SK-N-MC (cell line): ENCODE data around the gene CLDN22.

Experiments
- DNase-seq: peaks from one replicate; pipeline ENCODE4 v3.0.0-alpha.2; 2011; ENCODE audit warnings: low read depth, low spot score
- H3K27ac ChIP-seq: fragments of 200-600 bp; sonication (generic); 2 replicates; pipeline ENCODE4 v1.5.1; 2016; ENCODE audit warnings: mixed run types
- H3K36me3 ChIP-seq: fragments of 200-600 bp; sonication (generic); 2 replicates; pipeline ENCODE4 v1.6.1; 2017; ENCODE audit warnings: antibody characterized with exemption, low read length, mixed read lengths; ENCODE audit not compliant: insufficient read depth
- H3K4me3 ChIP-seq: fragments of 200-600 bp; sonication (generic); 2 replicates; pipeline ENCODE4 v1.5.1; 2016
- H3K9ac ChIP-seq: fragments of 200-600 bp; sonication (generic); 2 replicates; pipeline ENCODE4 v1.8.0; 2017; ENCODE audit warnings: mixed run types, mixed read lengths; ENCODE audit not compliant: insufficient read length
- H3K9me3 ChIP-seq: fragments of 200-600 bp; sonication (generic); 2 replicates; pipeline ENCODE4 v1.6.1; 2017; ENCODE audit warnings: low read depth, mild to moderate bottlenecking, antibody characterized with exemption, low read length, moderate library complexity, mixed read lengths
- EZH2 ChIP-seq: fragments of 200-600 bp; sonication (generic); IDR thresholded peaks from one replicate; pipeline ENCODE4 v1.6.1; 2017; ENCODE audit warnings: antibody characterized with exemption
- FOXP2 ChIP-seq: optimal IDR thresholded peaks from 2 replicates; pipeline ENCODE3; 2011; ENCODE audit warnings: mild to moderate bottlenecking, moderate library complexity; ENCODE audit not compliant: insufficient read depth; ENCODE audit errors: extremely low read length, control extremely low read depth
- POLR2AphosphoS5 ChIP-seq: IDR thresholded peaks from 2 replicates; pipeline ENCODE4 v1.6.1; 2012; ENCODE audit warnings: mild to moderate bottlenecking, low read depth, low read length, borderline replicate concordance

CLDN22 gene

DNA sequence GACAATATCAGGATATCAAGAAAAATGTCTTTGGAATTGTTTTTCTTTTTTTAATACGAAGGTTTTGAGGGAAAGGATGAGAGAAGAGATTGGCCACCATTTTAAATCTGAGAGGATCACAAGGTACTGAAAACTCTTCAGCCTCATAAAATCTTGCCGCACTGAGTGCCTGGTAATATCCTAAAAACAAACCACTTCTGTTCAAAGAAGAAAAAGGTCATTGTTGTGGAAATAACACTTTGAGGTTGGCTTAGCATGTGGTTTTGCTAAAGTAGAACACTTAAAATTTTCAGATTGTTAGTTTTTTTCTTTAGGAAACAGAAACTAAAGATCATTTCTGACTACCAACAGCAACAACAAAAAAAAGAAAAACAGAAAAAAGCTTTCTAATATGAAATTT, 1.0 kb upstream of the CLDN22 start:
- Histone ChIP-seq H3K27ac (no peak overlapping the region), H3K4me3 (no peak overlapping the region), H3K36me3 (no peaks in the 10 kb centered on the region), H3K9me3 (no peaks in the 10 kb centered on the region), H3K9ac (no peak overlapping the region)
- no peak for DNase-seq
- TF ChIP-seq EZH2 (no peak), POLR2AphosphoS5 (no peak), FOXP2 (no peak)

DNA sequence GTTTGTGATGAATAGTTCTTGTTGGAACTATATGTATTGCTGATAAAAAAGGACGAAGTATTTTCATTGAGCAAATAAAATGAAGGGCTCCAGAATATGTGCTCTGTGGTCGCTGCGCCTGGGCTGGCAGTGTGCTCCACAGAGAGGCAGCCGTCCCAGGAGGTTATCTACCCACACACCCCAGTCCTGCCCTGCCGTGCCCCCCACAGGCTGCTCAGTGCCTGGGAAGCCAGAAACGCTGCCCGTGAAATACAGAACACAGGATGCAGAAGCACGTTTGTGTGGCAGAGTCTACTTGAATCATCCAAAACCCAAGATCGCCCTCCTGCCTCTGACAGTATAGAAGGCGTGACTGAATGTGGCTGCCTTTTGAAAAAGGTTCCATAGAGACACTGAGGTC, 1.4 kb downstream of the CLDN22 start:
- no peaks in the 10 kb centered on the region for H3K9me3 ChIP-seq
- no peak overlapping the region for H3K27ac ChIP-seq
- H3K4me3 ChIP-seq: no peak overlapping the region
- H3K36me3 ChIP-seq: no peaks in the 10 kb centered on the region
- H3K9ac ChIP-seq: no peak overlapping the region
- no peak for DNase-seq
- TF ChIP-seq FOXP2 (no peak), POLR2AphosphoS5 (no peak), EZH2 (no peak)

DNA sequence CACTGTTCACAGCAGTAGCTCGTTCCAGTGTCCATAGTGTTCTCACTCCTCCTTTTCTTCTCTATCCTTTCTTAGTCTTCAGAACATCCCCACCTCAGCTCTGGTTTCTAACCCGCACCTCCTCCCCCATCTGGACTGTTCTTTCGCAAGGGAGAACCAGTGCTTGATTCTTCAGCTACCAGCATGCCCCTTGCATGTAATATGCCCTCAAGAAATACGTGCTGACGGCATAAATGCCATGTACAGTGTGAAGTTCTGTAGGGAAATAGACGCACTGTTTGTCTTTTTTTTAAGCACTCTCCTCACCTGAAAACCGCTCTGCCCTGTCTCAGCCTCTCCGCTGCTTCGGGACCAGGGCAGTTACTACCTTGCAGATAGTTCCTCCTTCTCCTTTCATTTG, 5.3 kb downstream of the CLDN22 start:
- Histone ChIP-seq H3K9me3 (no peaks in the 10 kb centered on the region), H3K9ac (no peak overlapping the region), H3K27ac (no peak overlapping the region), H3K36me3 (peaks cover 5% of the 10 kb centered on the region), H3K4me3 (no peak overlapping the region)
- DNase-seq: no peak
- TF ChIP-seq POLR2AphosphoS5 (no peak), EZH2 (no peak), FOXP2 (no peak)

DNA sequence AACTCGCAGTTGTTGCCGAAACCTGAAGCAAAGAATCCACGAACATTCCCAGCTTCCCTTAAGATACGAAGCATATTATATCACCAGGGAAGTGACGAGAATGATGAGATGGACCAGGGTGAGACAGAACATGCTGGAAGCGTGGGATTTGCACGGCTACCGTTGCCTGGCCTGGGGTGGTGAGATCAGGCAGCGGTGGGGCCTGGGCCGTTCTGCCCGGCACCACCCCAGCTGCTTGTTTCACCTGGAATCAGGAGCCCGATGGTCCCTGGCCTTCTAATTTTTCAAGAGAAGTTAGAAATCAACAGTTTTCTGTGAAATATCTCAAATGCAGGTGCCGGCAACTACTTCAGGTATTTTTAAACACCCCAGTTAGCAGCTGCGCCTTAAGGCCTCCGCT, 5.7 kb downstream of the CLDN22 start:
- H3K4me3 ChIP-seq: no peak overlapping the region
- H3K9ac ChIP-seq: no peak overlapping the region
- H3K27ac ChIP-seq: no peak overlapping the region
- TF ChIP-seq EZH2: no peak
- no peak for TF ChIP-seq POLR2AphosphoS5
- no peak for TF ChIP-seq FOXP2
- no peaks in the 10 kb centered on the region for H3K9me3 ChIP-seq
- DNase-seq: no peak
- peaks cover 5% of the 10 kb centered on the region for H3K36me3 ChIP-seq

DNA sequence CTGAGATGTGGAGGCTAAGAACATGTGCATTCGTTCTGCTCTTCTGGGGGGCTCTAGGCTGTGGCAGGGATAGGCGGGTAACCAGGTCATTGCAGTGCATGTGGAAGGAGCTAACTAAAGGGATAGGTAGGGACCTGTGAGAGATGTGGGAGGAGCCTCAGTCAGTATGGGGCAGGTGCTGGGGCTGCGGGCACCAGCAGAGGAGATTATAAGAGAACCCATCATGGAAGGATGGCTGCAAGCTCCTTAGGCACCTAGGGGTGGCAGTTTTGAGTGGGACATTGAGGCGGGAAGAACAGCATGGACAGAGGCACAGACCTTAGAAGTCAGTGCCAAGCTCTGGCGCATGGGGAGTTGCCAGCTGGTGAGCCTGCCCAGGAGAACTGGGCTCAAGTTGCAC, 7.2 kb downstream of the CLDN22 start:
- DNase-seq: no peak
- H3K9ac ChIP-seq: no peak overlapping the region
- TF ChIP-seq EZH2: no peak
- no peak for TF ChIP-seq FOXP2
- no peak for TF ChIP-seq POLR2AphosphoS5
- no peak overlapping the region for H3K27ac ChIP-seq
- H3K9me3 ChIP-seq: no peaks in the 10 kb centered on the region
- H3K36me3 ChIP-seq: peaks cover 5% of the 10 kb centered on the region
- H3K4me3 ChIP-seq: no peak overlapping the region

DNA sequence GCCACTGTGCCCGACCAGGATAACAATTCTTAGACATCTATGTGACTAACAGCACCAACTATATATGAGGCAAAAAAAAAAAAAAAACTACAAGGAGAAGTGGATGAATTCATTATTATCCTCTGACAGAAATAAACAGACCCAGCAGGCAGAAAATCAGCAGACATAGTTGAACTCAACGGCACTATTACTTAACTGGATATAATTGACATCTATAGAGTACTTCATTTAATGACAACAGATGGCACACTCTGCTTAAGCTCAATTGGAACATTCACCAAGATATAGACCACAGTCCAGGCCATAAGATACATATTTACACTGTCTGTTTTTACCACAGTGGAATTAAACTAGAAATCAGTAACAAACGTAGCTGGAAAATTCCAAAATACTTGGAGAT, 13.3 kb downstream of the CLDN22 start:
- Histone ChIP-seq H3K9ac (no peak overlapping the region), H3K9me3 (no peaks in the 10 kb centered on the region), H3K36me3 (peaks cover 10% of the 10 kb centered on the region; the same call in 1 of the 2 replicates), H3K27ac (no peak overlapping the region), H3K4me3 (no peak overlapping the region)
- no peak for DNase-seq
- no peak for TF ChIP-seq POLR2AphosphoS5
- TF ChIP-seq EZH2: no peak
- TF ChIP-seq FOXP2: no peak

DNA sequence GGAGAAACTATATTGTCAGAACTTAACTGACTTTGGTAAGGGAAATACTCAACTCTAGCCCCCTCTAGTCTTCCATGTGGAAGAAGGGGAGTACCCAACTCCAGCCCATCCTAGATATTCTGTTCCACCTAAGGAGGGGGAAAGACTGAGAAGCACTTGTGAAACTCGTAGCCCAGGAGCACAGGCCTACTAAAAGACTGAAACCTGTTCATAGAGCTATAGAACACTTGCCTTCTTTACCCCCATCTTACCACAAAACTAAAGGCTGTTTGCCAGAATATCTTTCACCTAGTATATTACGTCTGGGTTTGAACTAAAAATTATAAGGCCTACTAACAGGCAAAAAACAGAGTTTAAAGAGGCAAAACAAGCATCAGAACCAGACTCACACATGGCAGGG, 15.5 kb downstream of the CLDN22 start:
- no peak for DNase-seq
- no peak overlapping the region for H3K27ac ChIP-seq
- no peak overlapping the region for H3K4me3 ChIP-seq
- TF ChIP-seq EZH2: no peak
- H3K9ac ChIP-seq: no peak overlapping the region
- H3K36me3 ChIP-seq: 0 out of 2 replicates have a peak, but pooled peaks cover 10% of the 10 kb centered on the region
- H3K9me3 ChIP-seq: no peaks in the 10 kb centered on the region

DNA sequence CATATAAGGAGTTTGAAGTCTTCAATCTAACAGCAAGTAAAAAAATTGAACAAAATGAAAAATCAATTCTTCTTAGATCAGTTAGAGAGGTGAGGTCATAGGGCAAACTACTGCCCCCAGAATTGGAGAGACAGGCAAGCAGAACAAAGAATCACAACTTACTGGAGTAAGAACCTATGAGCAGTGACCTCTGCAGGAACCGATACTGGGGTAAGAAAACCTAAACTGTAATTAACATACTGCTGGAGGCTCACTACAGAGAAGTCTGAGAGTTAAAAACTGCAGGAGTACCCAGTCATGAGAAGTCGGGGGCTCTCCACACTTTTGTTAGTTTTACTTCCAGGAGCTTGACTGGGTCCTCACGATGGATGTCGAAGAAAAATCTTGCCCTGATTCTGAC, 16.0 kb downstream of the CLDN22 start:
- no peak for DNase-seq
- Histone ChIP-seq H3K4me3 (no peak overlapping the region), H3K9me3 (no peaks in the 10 kb centered on the region), H3K36me3 (0 out of 2 replicates have a peak, but pooled peaks cover 10% of the 10 kb centered on the region), H3K27ac (no peak overlapping the region), H3K9ac (no peak overlapping the region)
- TF ChIP-seq FOXP2: no peak
- no peak for TF ChIP-seq POLR2AphosphoS5

DNA sequence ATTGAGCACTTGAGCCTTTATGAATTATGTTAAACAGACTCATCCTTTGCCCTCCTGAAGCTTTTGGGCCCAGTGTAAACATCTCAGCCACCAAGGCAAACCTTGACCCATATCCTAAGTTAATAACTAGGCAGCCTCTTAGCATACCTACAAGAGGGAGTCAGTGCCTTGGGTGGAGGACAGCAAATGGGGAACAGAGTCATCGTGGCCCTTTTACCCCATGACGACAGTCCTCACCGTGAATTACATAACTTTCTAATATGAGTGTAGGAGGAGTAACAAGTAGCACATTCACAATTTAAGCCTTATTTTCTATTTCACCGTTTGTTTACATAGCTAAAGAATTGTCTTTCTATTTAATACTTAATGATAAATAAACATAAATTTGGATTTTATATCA, 16.8 kb downstream of the CLDN22 start:
- H3K36me3 ChIP-seq: 0 out of 2 replicates have a peak, but pooled peaks cover 10% of the 10 kb centered on the region
- no peak overlapping the region for H3K27ac ChIP-seq
- no peaks in the 10 kb centered on the region for H3K9me3 ChIP-seq
- H3K4me3 ChIP-seq: no peak overlapping the region
- no peak for DNase-seq
- TF ChIP-seq FOXP2 (no peak), EZH2 (no peak), POLR2AphosphoS5 (no peak)
- H3K9ac ChIP-seq: no peak overlapping the region
